Naive B cell (primary cell): ENCODE measurements around the gene MCAT. TPM values are rescaled to one million over a fixed set of nuclear protein-coding genes. Genes with fewer than 3 reads are reported as not detected.

ENCODE experiments used
- polyA plus RNA-seq, 6 donors: library from polyadenylated mRNA; unstranded; fragments of 300-500 nt; fragmentation: Illumina TruSeq; gene quantifications; one replicate each; pipeline ENCODE4 v1.2.3, GENCODE V29; 2021; ENCODE audit warnings: low read depth in 6 of 6

Gene MCAT
- polyA plus RNA-seq, 6 donors from 2014 or later = 6.1 to 11.4 (median 7.6) TPM

Other genes with a start within 250 kb of the MCAT start
- 10 to 100 TPM; 30.9 to 43.4 (median 37.3) TPM for gene PACSIN2, start 128.2 kb downstream of the MCAT start, polyA plus RNA-seq
- 1 to 10 TPM in 5 of 6 donors, under 1 TPM in 1; 0.60 to 4.1 (median 2.7) TPM for gene TTLL1, start 54.0 kb downstream of the MCAT start, polyA plus RNA-seq
- gene BIK, start 32.6 kb downstream of the MCAT start, polyA plus RNA-seq = under 1 TPM in 3 of 6 donors, not detected in 3; 0.49 to 0.86 (median 0.78) TPM
- 100 to 1,000 TPM; 247 to 323 (median 288) TPM for gene TSPO, start 8.2 kb upstream of the MCAT start, polyA plus RNA-seq
- gene TTLL12, start 43.7 kb upstream of the MCAT start, polyA plus RNA-seq = 10 to 100 TPM in 5 of 6 donors, 1 to 10 TPM in 1; 6.8 to 15.9 (median 11.6) TPM
- not detected for gene SCUBE1, start 200.0 kb upstream of the MCAT start, polyA plus RNA-seq